Sigmoid colon (tissue), 7 donors: Measurements from ENCODE around the gene GTSE1. TPM values are rescaled to one million over a fixed set of nuclear protein-coding genes. Genes with fewer than 3 reads are reported as not detected.

Experiments
- DNase-seq: peaks from one replicate; pipeline ENCODE4 v3.0.0-alpha.2; 2019
- H3K27ac ChIP-seq, 4 donors: fragments of 200-600 bp; sonication (generic); one replicate each; pipeline ENCODE4 v1.5.1; 2016 to 2019; ENCODE audit warnings: mild to moderate bottlenecking in 1 of 4
- H3K27me3 ChIP-seq, 3 donors: fragments of 200-600 bp; sonication (generic); one replicate each; pipeline ENCODE4 v1.5.1; 2019; ENCODE audit warnings: mild to moderate bottlenecking in 1 of 3
- H3K36me3 ChIP-seq, 4 donors: fragments of 200-600 bp; sonication (generic); one replicate each; pipeline ENCODE4 v1.5.1; 2016 to 2019
- H3K4me1 ChIP-seq, 4 donors: fragments of 200-600 bp; sonication (generic); one replicate each; pipeline ENCODE4 v1.5.1; 2017 to 2019
- H3K4me3 ChIP-seq, 4 donors: fragments of 200-600 bp; sonication (generic); one replicate each; pipeline ENCODE4 v1.5.1; 2017 to 2019; ENCODE audit warnings: mild to moderate bottlenecking in 2 of 4, moderate library complexity in 1 of 4
- H3K9me3 ChIP-seq, 4 donors: fragments of 200-600 bp in 3 of 4; sonication (generic) in 3 of 4; one replicate each; pipeline versions ENCODE4 v1.5.1 to v1.6.1; 2013 to 2019
- EP300 ChIP-seq, 4 donors: sonication (generic); formaldehyde crosslinking; IDR thresholded peaks; one replicate each; pipeline ENCODE4 v1.6.1; 2017; ENCODE audit warnings: antibody characterized with exemption in 4 of 4
- POLR2A ChIP-seq, 2 donors: fragments of 450-650 bp; IDR thresholded peaks; one replicate each; pipeline ENCODE4 v1.6.1; 2016; ENCODE audit warnings: antibody characterized with exemption in 2 of 2, mild to moderate bottlenecking in 2 of 2, moderate library complexity in 2 of 2
- POLR2AphosphoS5 ChIP-seq, 4 donors: sonication (generic); formaldehyde crosslinking; IDR thresholded peaks; one replicate each; pipeline ENCODE4 v1.6.1; 2017; ENCODE audit warnings: antibody characterized with exemption in 4 of 4
- WGBS, 2 donors: extraction: QIAGEN DNeasy Blood & Tissue Kit; methylation state at CpG; one replicate each; pipeline ENCODE4 v1.1.7; 2013; 5-methylcytosine and 5-hydroxymethylcytosine counted together
- intact Hi-C: fragments of 100-400 bp; cut with DNase I; formaldehyde crosslinking; loops from one replicate; pipeline ENCODE4 v1.15.1; 2023
- polyA plus RNA-seq, 3 donors: library from polyadenylated mRNA; stranded (reverse); fragments of 200-250 nt; gene quantifications; one replicate each; pipeline ENCODE4 v1.2.3, GENCODE V29; 2013
- total RNA-seq, 4 donors: library from RNA; depleted of rRNA; stranded (reverse); fragments of >200 nt; gene quantifications; one replicate each; pipeline ENCODE4 v1.1.0, GENCODE V29; 2016
- TF ChIP-seq, protein P1 (sequence below), 4 experiments: fragments of 450-650 bp in 3 of 4; fragments of 200-600 bp in 1 of 4; IDR thresholded peaks; one replicate each; pipeline ENCODE4 v1.5.1; 2016 to 2019; ENCODE audit warnings: antibody characterized with exemption in 4 of 4, mild to moderate bottlenecking in 3 of 4, moderate library complexity in 2 of 4
- donor health status: healthy with polysubstance abuse.
- donor health status: Bipolar disorder and iron deficiency.
- donor health status: healthy.

Gene GTSE1
- total and polyA plus RNA-seq, 7 donors = 0.27 to 14.3 (median 0.99) TPM; not detected in 1

DNA sequence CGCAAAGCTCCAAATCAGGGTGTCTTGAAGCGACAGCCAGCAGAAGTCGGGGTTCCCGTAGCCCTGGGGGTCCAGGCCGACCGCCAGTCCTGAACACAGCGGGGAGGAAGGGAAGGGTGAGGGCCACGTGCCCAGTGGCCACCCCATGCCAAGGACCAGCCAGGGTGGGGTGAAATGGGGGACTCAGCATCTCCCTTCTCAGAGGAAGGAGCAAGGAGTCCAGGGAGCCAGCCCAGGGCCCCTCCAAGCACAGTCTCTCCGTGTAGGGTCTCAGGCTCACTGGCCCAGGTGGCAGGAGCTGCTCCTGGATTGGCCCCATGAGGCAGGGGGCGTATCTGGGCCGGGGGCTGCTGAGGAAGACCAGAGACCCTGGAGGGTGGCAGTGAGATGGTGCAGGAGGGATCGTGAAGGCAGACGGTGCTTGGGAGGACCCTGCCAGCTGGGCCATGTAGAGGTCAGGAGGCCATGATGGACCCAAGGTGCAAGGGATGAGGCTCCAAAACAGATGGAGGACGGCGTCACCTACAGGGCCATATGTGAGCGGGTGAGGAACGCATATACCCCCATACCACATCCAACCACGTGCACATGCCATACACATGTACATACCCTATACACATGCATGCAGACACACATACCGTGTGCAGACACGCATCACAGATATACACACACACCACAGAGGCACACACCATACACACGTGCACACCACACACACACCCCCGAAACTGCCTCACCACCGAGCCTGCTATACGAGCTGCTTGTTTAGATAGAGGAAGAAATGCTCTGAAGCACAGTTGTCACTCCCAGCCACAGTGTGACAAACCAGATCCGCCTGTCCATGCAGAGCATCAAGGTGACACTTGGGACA is 73.3 kb downstream of the GTSE1 start:
- H3K9me3 ChIP-seq = no peaks in the 10 kb centered on the region
- H3K36me3 ChIP-seq = no peaks in the 10 kb centered on the region
- H3K27me3 ChIP-seq = peaks cover 4 to 19% (median 15%) of the 10 kb centered on the region in 3 donors
- H3K4me1 ChIP-seq = no peaks in the 10 kb centered on the region
- intact Hi-C loops = no loop called here
- no peak overlapping the region for H3K27ac ChIP-seq
- WGBS, 2 donors = 73 to 83% methylated on average over 25 of the region's 25 CpGs
- H3K4me3 ChIP-seq = no peak overlapping the region
- no peak for DNase-seq
- TF ChIP-seq, protein P1, sequence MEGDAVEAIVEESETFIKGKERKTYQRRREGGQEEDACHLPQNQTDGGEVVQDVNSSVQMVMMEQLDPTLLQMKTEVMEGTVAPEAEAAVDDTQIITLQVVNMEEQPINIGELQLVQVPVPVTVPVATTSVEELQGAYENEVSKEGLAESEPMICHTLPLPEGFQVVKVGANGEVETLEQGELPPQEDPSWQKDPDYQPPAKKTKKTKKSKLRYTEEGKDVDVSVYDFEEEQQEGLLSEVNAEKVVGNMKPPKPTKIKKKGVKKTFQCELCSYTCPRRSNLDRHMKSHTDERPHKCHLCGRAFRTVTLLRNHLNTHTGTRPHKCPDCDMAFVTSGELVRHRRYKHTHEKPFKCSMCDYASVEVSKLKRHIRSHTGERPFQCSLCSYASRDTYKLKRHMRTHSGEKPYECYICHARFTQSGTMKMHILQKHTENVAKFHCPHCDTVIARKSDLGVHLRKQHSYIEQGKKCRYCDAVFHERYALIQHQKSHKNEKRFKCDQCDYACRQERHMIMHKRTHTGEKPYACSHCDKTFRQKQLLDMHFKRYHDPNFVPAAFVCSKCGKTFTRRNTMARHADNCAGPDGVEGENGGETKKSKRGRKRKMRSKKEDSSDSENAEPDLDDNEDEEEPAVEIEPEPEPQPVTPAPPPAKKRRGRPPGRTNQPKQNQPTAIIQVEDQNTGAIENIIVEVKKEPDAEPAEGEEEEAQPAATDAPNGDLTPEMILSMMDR (IDR thresholded peaks at IDR 0.05) = no peak

DNA sequence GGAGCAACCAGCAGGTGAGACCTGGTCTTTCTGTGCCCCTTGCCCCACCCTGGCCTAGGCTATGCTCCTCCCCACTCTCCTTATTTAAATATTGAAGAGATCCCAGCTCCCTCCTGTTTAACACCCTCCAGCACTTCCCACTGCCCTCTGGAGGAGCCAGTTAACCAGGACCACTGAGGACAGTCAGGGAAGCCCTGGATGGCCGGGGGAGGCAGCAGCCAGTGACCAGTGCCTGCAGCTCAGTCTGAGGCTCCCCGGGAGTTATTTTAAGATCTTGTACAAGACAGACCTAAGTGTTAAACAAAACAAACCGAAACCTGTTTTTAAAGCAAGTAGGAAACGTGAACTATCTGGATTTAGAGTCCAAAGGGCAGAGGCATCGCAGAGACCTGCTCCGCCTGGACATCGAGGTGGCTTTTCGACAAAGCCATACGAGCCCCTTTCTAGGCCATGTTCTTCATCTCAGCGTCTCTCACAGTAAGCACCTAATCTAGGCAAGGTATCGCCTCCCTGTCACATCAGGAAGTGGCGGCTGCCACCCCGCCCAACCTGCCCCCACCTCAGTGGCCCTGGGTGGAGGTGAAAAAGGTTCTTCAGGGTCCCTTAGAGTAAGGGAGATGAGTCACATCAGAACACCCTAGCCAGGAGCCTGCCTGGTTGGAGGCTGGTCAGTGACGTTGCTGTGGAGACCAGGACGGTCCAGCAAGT is 74.1 kb downstream of the GTSE1 start:
- 22 to 72% methylated on average over 15 of the region's 15 CpGs for WGBS, 2 donors
- TF ChIP-seq POLR2AphosphoS5 (IDR thresholded peaks at IDR 0.05) = no peak
- no peak for TF ChIP-seq POLR2A (IDR thresholded peaks at IDR 0.05)
- no peak for TF ChIP-seq EP300 (IDR thresholded peaks at IDR 0.05)
- TF ChIP-seq, protein P1 (IDR thresholded peaks at IDR 0.05) = no peak
- Histone ChIP-seq H3K36me3 (no peaks in the 10 kb centered on the region), H3K27ac (no peak overlapping the region), H3K4me1 (no peaks in the 10 kb centered on the region), H3K27me3 (peaks cover 4 to 15% (median 15%) of the 10 kb centered on the region in 3 donors), H3K9me3 (no peaks in the 10 kb centered on the region), H3K4me3 (no peak overlapping the region)
- intact Hi-C loops = no loop called here
- DNase-seq = no peak

GRCh38 chr22:46371623-46372226 is 75.1 kb downstream of the GTSE1 start:
- Histone ChIP-seq H3K27ac (no peak overlapping the region), H3K36me3 (no peaks in the 10 kb centered on the region), H3K9me3 (no peaks in the 10 kb centered on the region), H3K4me3 (no peak overlapping the region), H3K4me1 (no peaks in the 10 kb centered on the region), H3K27me3 (peaks cover 0 to 10% (median 8%) of the 10 kb centered on the region in 3 donors)
- intact Hi-C loops = no loop called here
- TF ChIP-seq, protein P1 (IDR thresholded peaks at IDR 0.05) = no peak
- TF ChIP-seq EP300 (IDR thresholded peaks at IDR 0.05) = no peak
- TF ChIP-seq POLR2A (IDR thresholded peaks at IDR 0.05) = no peak
- TF ChIP-seq POLR2AphosphoS5 (IDR thresholded peaks at IDR 0.05) = no peak
- WGBS, 2 donors = 93 to 94% methylated on average over 2 of the region's 2 CpGs
- DNase-seq = no peak

- DNase-seq = no peak
- H3K36me3 ChIP-seq = no peaks in the 10 kb centered on the region
- 88 to 93% methylated on average over 18 of the region's 18 CpGs for WGBS, 2 donors
- H3K4me3 ChIP-seq = no peak overlapping the region
- no peaks in the 10 kb centered on the region for H3K9me3 ChIP-seq
- intact Hi-C loops = no loop called here
- no peaks in the 10 kb centered on the region for H3K4me1 ChIP-seq
- no peak overlapping the region for H3K27ac ChIP-seq
- H3K27me3 ChIP-seq = peaks cover 0 to 4% (median 0%) of the 10 kb centered on the region in 3 donors
- TF ChIP-seq EP300 (IDR thresholded peaks at IDR 0.05) = no peak
- TF ChIP-seq POLR2AphosphoS5 (IDR thresholded peaks at IDR 0.05) = no peak
- TF ChIP-seq, protein P1 (IDR thresholded peaks at IDR 0.05) = no peak
- TF ChIP-seq POLR2A (IDR thresholded peaks at IDR 0.05) = no peak
Observed at GRCh38 chr22:46372686-46373085, 76.0 kb downstream of the GTSE1 start.
